Measurements from ENCODE around the gene ATP8B4.

Gene ATP8B4

DNA sequence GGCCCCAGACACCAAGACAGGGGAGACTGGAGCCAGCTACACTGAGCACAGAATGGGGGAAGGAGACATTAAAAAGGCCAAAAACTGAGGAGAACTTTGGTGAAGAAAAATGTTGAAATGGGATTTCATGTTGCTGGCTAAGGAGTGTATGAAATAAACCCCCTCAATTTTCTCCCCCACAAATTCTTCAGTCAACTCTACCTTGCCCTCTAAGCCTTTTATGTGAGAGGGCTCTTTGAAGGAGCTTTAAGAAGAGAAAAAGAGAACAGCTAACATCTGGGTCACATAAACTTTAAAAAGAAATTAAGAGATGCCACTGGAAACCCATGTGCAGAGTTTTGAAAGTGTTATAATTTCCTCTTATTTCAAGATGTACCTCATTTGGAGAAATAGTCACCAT lies 88.6 kb downstream of the ATP8B4 start:
- no peak overlapping the region for H3K4me2 ChIP-seq (ENCODE audit: low read depth, low read length, poor library complexity, severe bottlenecking)
- TF ChIP-seq EZH2phosphoT487 (IDR thresholded peaks at IDR 0.05; ENCODE audit: borderline replicate concordance): no peak
- TF ChIP-seq, protein P1, sequence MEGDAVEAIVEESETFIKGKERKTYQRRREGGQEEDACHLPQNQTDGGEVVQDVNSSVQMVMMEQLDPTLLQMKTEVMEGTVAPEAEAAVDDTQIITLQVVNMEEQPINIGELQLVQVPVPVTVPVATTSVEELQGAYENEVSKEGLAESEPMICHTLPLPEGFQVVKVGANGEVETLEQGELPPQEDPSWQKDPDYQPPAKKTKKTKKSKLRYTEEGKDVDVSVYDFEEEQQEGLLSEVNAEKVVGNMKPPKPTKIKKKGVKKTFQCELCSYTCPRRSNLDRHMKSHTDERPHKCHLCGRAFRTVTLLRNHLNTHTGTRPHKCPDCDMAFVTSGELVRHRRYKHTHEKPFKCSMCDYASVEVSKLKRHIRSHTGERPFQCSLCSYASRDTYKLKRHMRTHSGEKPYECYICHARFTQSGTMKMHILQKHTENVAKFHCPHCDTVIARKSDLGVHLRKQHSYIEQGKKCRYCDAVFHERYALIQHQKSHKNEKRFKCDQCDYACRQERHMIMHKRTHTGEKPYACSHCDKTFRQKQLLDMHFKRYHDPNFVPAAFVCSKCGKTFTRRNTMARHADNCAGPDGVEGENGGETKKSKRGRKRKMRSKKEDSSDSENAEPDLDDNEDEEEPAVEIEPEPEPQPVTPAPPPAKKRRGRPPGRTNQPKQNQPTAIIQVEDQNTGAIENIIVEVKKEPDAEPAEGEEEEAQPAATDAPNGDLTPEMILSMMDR (conservative IDR thresholded peaks at IDR 0.05; ENCODE audit: low read length): no peak
- H3F3A ChIP-seq (ENCODE audit: low read depth): no peaks in the 10 kb centered on the region
- H4K20me1 ChIP-seq (ENCODE audit: insufficient read depth, low read length, poor library complexity, severe bottlenecking): no peaks in the 10 kb centered on the region
- no peaks in the 10 kb centered on the region for H3K4me1 ChIP-seq (ENCODE audit: insufficient read depth, low read length, poor library complexity, severe bottlenecking)
- no peaks in the 10 kb centered on the region for H3K27me3 ChIP-seq (ENCODE audit: insufficient read depth, low read length, poor library complexity, severe bottlenecking)
- no peak overlapping the region; the same call in 1 of the 2 replicates for H2AFZ ChIP-seq (ENCODE audit: low read length)
- no peaks in the 10 kb centered on the region for H3K79me2 ChIP-seq (ENCODE audit: insufficient read depth, low read length)
- no peaks in the 10 kb centered on the region for H3K36me3 ChIP-seq (ENCODE audit: insufficient read depth, low read length)
- H3K9ac ChIP-seq (ENCODE audit: low read depth, low read length, poor library complexity, severe bottlenecking): no peak overlapping the region
- no peaks in the 10 kb centered on the region for H3K9me2 ChIP-seq (replicated peaks; ENCODE audit: low read depth, low read length)
- H3K9me3 ChIP-seq (ENCODE audit: insufficient read depth, low read depth, low read length): no peaks in the 10 kb centered on the region
- H3K4me3 ChIP-seq (ENCODE audit: low read length, poor library complexity, severe bottlenecking): no peak overlapping the region

DNA sequence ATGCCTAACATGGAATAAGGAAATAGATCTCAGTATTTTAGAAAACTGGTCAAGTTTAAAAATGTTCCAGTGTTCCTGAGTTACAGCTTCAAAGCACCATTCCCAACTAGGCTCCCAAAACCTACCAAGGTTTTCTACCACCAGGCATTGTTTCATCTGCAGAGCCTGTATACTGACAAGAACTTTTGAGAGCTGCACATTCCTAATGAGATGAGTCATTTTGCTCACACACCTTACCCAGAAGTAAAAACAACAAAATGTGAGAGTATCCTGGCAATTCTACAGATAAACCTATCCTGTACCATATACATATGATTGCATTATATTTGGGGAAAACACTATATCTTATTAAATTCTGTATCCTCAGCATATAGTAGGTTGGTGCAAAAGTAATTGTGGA lies 90.7 kb downstream of the ATP8B4 start:
- Histone ChIP-seq H3K9me2 (replicated peaks; ENCODE audit: low read depth, low read length) (no peaks in the 10 kb centered on the region), H3K9me3 (ENCODE audit: insufficient read depth, low read depth, low read length) (no peaks in the 10 kb centered on the region), H4K20me1 (ENCODE audit: insufficient read depth, low read length, poor library complexity, severe bottlenecking) (no peaks in the 10 kb centered on the region), H3F3A (ENCODE audit: low read depth) (no peaks in the 10 kb centered on the region), H3K79me2 (ENCODE audit: insufficient read depth, low read length) (no peaks in the 10 kb centered on the region), H3K4me1 (ENCODE audit: insufficient read depth, low read length, poor library complexity, severe bottlenecking) (no peaks in the 10 kb centered on the region), H2AFZ (ENCODE audit: low read length) (no peak overlapping the region), H3K36me3 (ENCODE audit: insufficient read depth, low read length) (no peaks in the 10 kb centered on the region), H3K4me3 (ENCODE audit: low read length, poor library complexity, severe bottlenecking) (no peak overlapping the region), H3K27me3 (ENCODE audit: insufficient read depth, low read length, poor library complexity, severe bottlenecking) (no peaks in the 10 kb centered on the region), H3K9ac (ENCODE audit: low read depth, low read length, poor library complexity, severe bottlenecking) (no peak overlapping the region), H3K4me2 (ENCODE audit: low read depth, low read length, poor library complexity, severe bottlenecking) (no peak overlapping the region)
- TF ChIP-seq, protein P1 (conservative IDR thresholded peaks at IDR 0.05; ENCODE audit: low read length): no peak
- TF ChIP-seq EZH2phosphoT487 (IDR thresholded peaks at IDR 0.05; ENCODE audit: borderline replicate concordance): no peak

DNA sequence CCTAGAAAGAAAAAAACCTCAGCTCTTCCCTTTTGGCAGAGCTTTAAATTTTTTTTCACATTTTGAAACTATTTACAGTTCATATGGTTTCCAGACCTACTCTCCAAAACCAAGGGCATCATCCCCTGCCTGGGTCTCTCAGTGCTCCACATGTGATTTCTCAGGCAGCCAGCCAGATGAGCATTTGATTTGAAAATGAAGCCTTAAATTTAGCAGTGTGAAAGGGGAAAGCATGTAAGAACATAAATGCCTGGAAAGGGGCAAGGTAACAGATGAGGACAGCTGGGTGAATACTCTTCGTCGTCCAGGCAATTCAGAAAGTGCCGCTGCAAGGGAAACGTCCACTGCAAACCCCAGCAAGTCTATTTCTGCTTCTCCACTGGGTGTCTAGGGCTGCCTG lies 94.8 kb downstream of the ATP8B4 start:
- Histone ChIP-seq H3F3A (ENCODE audit: low read depth) (no peaks in the 10 kb centered on the region), H3K79me2 (ENCODE audit: insufficient read depth, low read length) (no peaks in the 10 kb centered on the region), H3K36me3 (ENCODE audit: insufficient read depth, low read length) (no peaks in the 10 kb centered on the region), H3K27me3 (ENCODE audit: insufficient read depth, low read length, poor library complexity, severe bottlenecking) (no peaks in the 10 kb centered on the region), H2AFZ (ENCODE audit: low read length) (no peak overlapping the region), H4K20me1 (ENCODE audit: insufficient read depth, low read length, poor library complexity, severe bottlenecking) (no peaks in the 10 kb centered on the region), H3K9ac (ENCODE audit: low read depth, low read length, poor library complexity, severe bottlenecking) (no peak overlapping the region), H3K4me3 (ENCODE audit: low read length, poor library complexity, severe bottlenecking) (no peak overlapping the region), H3K4me2 (ENCODE audit: low read depth, low read length, poor library complexity, severe bottlenecking) (no peak overlapping the region), H3K9me3 (ENCODE audit: insufficient read depth, low read depth, low read length) (no peaks in the 10 kb centered on the region), H3K9me2 (replicated peaks; ENCODE audit: low read depth, low read length) (no peaks in the 10 kb centered on the region), H3K4me1 (ENCODE audit: insufficient read depth, low read length, poor library complexity, severe bottlenecking) (no peaks in the 10 kb centered on the region)
- TF ChIP-seq, protein P1 (conservative IDR thresholded peaks at IDR 0.05; ENCODE audit: low read length): no peak
- no peak for TF ChIP-seq EZH2phosphoT487 (IDR thresholded peaks at IDR 0.05; ENCODE audit: borderline replicate concordance)

Measured in Loucy (cell line).